ENCODE data around the gene LZTS3. TPM values are rescaled to one million over a fixed set of nuclear protein-coding genes. Genes with fewer than 3 reads are reported as not detected.

The LZTS3 gene
- total RNA-seq (2021; fragmentation: NEBNext Ultra II Directional; extraction: Animal tissue kit (Norgen Biotek cat#: 25700)) = 31.8 and 33.3 TPM in 2 replicates
- 33.5 and 54.4 TPM in 2 replicates for polyA plus RNA-seq (2011; rRNA removed)
- polyA plus RNA-seq (2011; cell fraction: cytosol; rRNA removed) = 46.5 TPM
- polyA plus RNA-seq (2011; cell fraction: nucleus; rRNA removed) = 189 TPM
- 21.7 to 35.2 TPM (median 31.4 TPM) in 4 replicates for polyA plus RNA-seq (2012, experiment 1 of 2)
- polyA plus RNA-seq (2012, experiment 2 of 2) = 24.7 TPM
- polyA plus RNA-seq (2013, experiment 1 of 2) = 19.8 TPM
- polyA plus RNA-seq (2013, experiment 2 of 2) = 17.5 TPM
- 21.1 and 26.4 TPM in 2 replicates for polyA minus RNA-seq (2011; rRNA and poly(A)+ RNA removed)
- 24.1 TPM for polyA minus RNA-seq (2011; cell fraction: cytosol; rRNA and poly(A)+ RNA removed)
- 31.4 TPM for polyA minus RNA-seq (2011; cell fraction: nucleus; rRNA and poly(A)+ RNA removed)
- long read RNA-seq, experiment 1, partial matches to known transcripts = 0 of 24 reads
- long read RNA-seq, experiment 1, other reads (novel, unspliced or antisense) = 24 of 24 reads
- long read RNA-seq, experiment 2, partial matches to known transcripts = 0 of 1 reads
- long read RNA-seq, experiment 2, other reads (novel, unspliced or antisense) = 1 of 1 reads

DNA sequence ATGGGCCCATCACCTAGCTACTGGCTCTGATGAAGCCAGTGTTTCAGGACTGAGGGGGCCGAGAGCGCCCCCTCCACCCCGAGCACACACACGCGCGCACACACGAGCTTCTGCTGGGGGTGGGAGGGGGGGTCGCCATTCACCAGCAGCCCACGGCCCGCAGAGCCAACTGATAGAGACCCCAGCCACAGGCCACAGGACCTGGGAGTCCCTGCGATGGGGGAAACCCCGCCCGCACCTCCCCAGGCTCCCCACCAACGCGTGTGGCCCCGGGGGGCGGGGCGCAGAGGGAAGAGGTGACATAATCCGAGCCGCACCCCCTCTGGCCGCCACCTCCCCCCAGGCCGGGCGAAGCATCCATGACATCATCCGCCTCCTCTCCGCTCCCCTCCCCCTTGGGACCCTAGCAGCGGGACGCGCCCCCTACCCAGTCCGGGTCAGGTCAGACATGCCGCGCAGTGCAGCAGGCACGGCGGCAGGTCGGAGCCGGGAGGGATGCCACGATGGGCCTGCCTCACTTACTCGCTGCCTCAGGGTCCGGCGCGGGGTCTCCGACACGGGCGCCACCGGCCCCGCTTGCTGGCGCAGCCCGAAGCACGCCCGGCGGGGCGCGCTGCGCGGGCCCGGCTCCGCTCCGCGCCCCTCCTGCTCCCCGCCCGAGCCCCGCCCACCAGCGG, at the start of gene LZTS3:
Gene LZTS3, minus strand, starts transcription at position 617 of the 677 bp plus-strand sequence. CDS start 6,386 bp downstream, outside the sequence.
- no peaks in the 10 kb centered on the region for H3K27me3 ChIP-seq (replicated peaks in 1 of 4; ENCODE audit: control insufficient read depth in 3 of 4, extremely low read depth in 1 of 4, insufficient read depth in 3 of 4, low read length in 3 of 4)
- peak within 1 kb of the TSS; percentile 100 for H3K14ac ChIP-seq (ENCODE audit: insufficient read length)
- peak within 1 kb of the TSS; percentile 85 for H3K27ac ChIP-seq (ENCODE audit: low read depth, low read length)
- H3K36me3 ChIP-seq (ENCODE audit: control insufficient read depth in 2 of 4, insufficient read depth in 4 of 4, low read length in 3 of 4) = no peaks in the 10 kb centered on the region; a peak in 1 of 8 replicates
- peak within 1 kb of the TSS; percentile 80; the same call in 1 of the 2 replicates for H2AFZ ChIP-seq (ENCODE audit: low read length)
- ChIA-PET POLR2A (ENCODE audit: partially characterized antibody) (interaction anchor here (0.6 to 3.9 kb wide), 8 partner anchors 10 to 66 kb away, joined by 3 to 19 read pairs (median 6); partner anchors contain the start of genes FASTKD5, ITPA, SLC4A11 and UBOX5), CTCF (ENCODE audit: partially characterized antibody) (interaction anchor here (0.5 to 1.5 kb wide), 5 partner anchors 10 to 84 kb away, joined by 3 to 4 read pairs (median 3); no protein-coding TSS in a partner anchor)
- peak within 1 kb of the TSS; percentile 96 for H3K18ac ChIP-seq (ENCODE audit: extremely low read depth, low read length)
- DNase-seq (ENCODE audit: low read depth in 1 of 2, low spot score in 2 of 2) (peak; percentile 49 to 92), FAIRE-seq (no peak)
- WGBS, 2 experiments (ENCODE audit: extremely low coverage in 1 of 2, insufficient coverage in 1 of 2, insufficient read length in 1 of 2, insufficient replicate concordance in 2 of 2, low coverage in 1 of 2, low lambda C conversion rate in 2 of 2, missing lambda C conversion rate in 1 of 2) = 1% methylated on average over 21 of the region's 62 CpGs; no CpG with 5 or more reads in 1 of the 2 experiments
- H4K91ac ChIP-seq (replicated peaks; ENCODE audit: insufficient read length, low read length) = peak within 1 kb of the TSS; percentile 85
- H3K9me3 ChIP-seq (ENCODE audit: insufficient read depth in 2 of 2, low read depth in 1 of 2, low read length in 1 of 2) = no peaks in the 10 kb centered on the region
- H3K9ac ChIP-seq (replicated peaks in 1 of 4; ENCODE audit: extremely low read depth in 1 of 4, low read depth in 3 of 4, low read length in 3 of 4) = peak within 1 kb of the TSS; percentile 80 to 87 (median 86)
- peak within 1 kb of the TSS; percentile 99 for H4K5ac ChIP-seq (ENCODE audit: insufficient read length, low read depth, low read length)
- H2BK120ac ChIP-seq (replicated peaks; ENCODE audit: low read depth, low read length) = peak within 1 kb of the TSS; percentile 83
- H3K4me2 ChIP-seq (ENCODE audit: insufficient read depth in 1 of 2, low read depth in 2 of 2, low read length in 2 of 2) = peak within 1 kb of the TSS; percentile 77 to 79
- peak within 1 kb of the TSS; percentile 97 for H3K4ac ChIP-seq (replicated peaks; ENCODE audit: insufficient read length, low read depth, low read length)
- H3K4me3 ChIP-seq (ENCODE audit: extremely low read depth in 1 of 4, insufficient read depth in 2 of 4, low read depth in 3 of 4, low read length in 4 of 4) = peak within 1 kb of the TSS; percentile 83 to 95 (median 91)
- H3K79me1 ChIP-seq (ENCODE audit: low read depth, low read length) = no peaks in the 10 kb centered on the region; the same call in 1 of the 2 replicates
- peaks cover 8 to 27% (median 20%) of the 10 kb centered on the region in 4 experiments for H3K4me1 ChIP-seq (replicated peaks in 1 of 4; ENCODE audit: control insufficient read depth in 3 of 4, insufficient read depth in 4 of 4, low read length in 3 of 4)
- H3K23ac ChIP-seq (ENCODE audit: insufficient read length) = no peak within 1 kb of the TSS
- peak within 1 kb of the TSS; percentile 88 for H4K8ac ChIP-seq (ENCODE audit: extremely low read depth, insufficient read depth, low read length)
- no peak within 1 kb of the TSS for H2BK20ac ChIP-seq (ENCODE audit: low read length)
- peaks cover 0 to 17% of the 10 kb centered on the region in 2 experiments; a peak in 2 of 4 replicates for H3K79me2 ChIP-seq (ENCODE audit: control insufficient read depth in 1 of 2, insufficient read depth in 2 of 2, low read length in 2 of 2)
- peak within 1 kb of the TSS; percentile 84 for H3K56ac ChIP-seq (replicated peaks; ENCODE audit: insufficient read length, low read depth, low read length)
- H4K20me1 ChIP-seq (replicated peaks in 1 of 2; ENCODE audit: control insufficient read depth in 1 of 2, insufficient read depth in 2 of 2, low read length in 2 of 2) = peaks cover 0 to 3% of the 10 kb centered on the region in 2 experiments
- peak within 1 kb of the TSS; percentile 96 for H2BK12ac ChIP-seq (ENCODE audit: low read depth, low read length)
- H2AK5ac ChIP-seq (ENCODE audit: low read depth, low read length) = no peak within 1 kb of the TSS
- H3K23me2 ChIP-seq (ENCODE audit: low read depth, low read length) = peaks cover 11% of the 10 kb centered on the region; the same call in 1 of the 2 replicates
- peak within 1 kb of the TSS; percentile 98 for H2BK15ac ChIP-seq (ENCODE audit: low read length)
- peak within 1 kb of the TSS; percentile 96 for H2BK5ac ChIP-seq (ENCODE audit: low read depth, low read length)
- TF ChIP-seq RNF2 (IDR thresholded peaks at IDR 0.05; ENCODE audit: borderline replicate concordance, low read depth, low read length, missing control alignments, poor library complexity, severe bottlenecking) (no peak), CREB1 (IDR thresholded peaks at IDR 0.05) (peak; percentile 85), RAD21 (IDR thresholded peaks at IDR 0.05 in 1 of 2, conservative IDR thresholded peaks at IDR 0.05 in 1 of 2; ENCODE audit: low read depth in 2 of 2, low read length in 2 of 2) (no peak), TAF7 (optimal IDR thresholded peaks at IDR 0.05; ENCODE audit: borderline replicate concordance, low read depth, low read length) (peak; percentile 10), SP1 (IDR thresholded peaks at IDR 0.05; ENCODE audit: low read depth, low read length) (peak; percentile 55; the same call in 1 of the 2 replicates), RBBP5 (IDR thresholded peaks at IDR 0.05; ENCODE audit: borderline replicate concordance, low read depth, low read length) (peak; percentile 15; the same call in 1 of the 2 replicates)
- TF ChIP-seq, protein P1, sequence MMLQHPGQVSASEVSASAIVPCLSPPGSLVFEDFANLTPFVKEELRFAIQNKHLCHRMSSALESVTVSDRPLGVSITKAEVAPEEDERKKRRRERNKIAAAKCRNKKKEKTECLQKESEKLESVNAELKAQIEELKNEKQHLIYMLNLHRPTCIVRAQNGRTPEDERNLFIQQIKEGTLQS (IDR thresholded peaks at IDR 0.05; ENCODE audit: insufficient read depth, low read depth, low read length) = 0 out of 2 replicates have a peak, but pooled peaks have one; percentile 56

All from H1 (cell line).